IPS-18c (cell line): Measurements from ENCODE around the gene ZNF792.
"Not testable (repeated sequence)": the region's sequence is repeated elsewhere in the genome, so short reads cannot be mapped to it uniquely, and the experiment has no call there.

Source experiments
- H3K4me3 ChIP-seq: 2 replicates; pipeline ENCODE4 v1.7.0; 2013; ENCODE audit warnings: low read depth, mild to moderate bottlenecking, low read length, moderate library complexity; ENCODE audit not compliant: insufficient read depth
- H3K9me3 ChIP-seq: one replicate; pipeline ENCODE4 v1.6.1; 2013; ENCODE audit warnings: mild to moderate bottlenecking, low read length, moderate library complexity; ENCODE audit not compliant: control insufficient read depth, insufficient read depth

The ZNF792 gene

DNA sequence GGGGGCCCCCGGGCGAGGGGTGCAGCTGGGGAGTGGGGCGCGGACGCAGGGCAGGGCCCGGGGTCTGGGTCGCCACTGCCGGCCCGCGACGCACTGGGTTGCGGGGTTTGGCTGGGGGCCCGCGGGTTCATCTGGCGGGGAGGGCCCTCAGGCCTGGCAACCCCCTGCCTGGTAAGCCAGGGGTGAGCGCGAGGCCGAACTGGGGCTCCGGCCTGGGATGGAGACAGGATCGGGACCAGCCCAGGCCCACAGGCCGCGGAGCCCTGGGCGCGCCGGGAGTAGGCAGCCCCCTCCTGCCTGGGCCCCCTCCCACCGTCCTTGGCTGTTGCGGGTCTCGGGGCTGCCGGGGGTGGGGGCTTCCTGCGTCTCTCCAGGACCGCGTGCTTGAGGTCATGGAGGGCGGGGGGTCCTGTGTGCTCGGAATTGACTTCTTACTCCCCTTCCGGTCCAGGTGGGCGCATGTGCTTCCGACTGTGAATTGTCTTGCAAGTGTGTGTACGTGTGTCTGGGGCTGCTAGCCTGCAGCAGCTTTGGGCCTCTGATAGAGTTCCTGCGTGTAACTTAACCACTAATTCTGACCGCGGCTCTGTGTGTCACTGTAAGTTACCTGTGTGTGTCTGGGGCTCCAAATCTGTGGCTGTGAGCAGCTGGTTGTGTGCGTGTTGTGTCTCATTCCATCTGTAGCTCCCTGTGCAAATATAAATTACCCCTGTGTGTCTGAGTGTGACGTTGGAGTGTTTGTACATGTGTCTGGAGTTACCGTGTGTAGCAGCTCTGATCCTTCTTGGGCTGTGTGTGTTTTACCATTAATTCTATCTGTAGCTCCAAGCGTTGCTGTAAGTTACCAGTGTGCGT lies 36.8 kb upstream of the ZNF792 start:
- no peaks in the 10 kb centered on the region for H3K9me3 ChIP-seq
- H3K4me3 ChIP-seq = peak overlapping the region; percentile 68

- no peaks in the 10 kb centered on the region for H3K9me3 ChIP-seq
- H3K4me3 ChIP-seq = peak overlapping the region; percentile 68
These were observed 36.3 kb upstream of the ZNF792 start for GRCh38 chr19:35000338-35000646.

- Histone ChIP-seq H3K9me3 (no peaks in the 10 kb centered on the region), H3K4me3 (peak within 1 kb of the TSS; percentile 68)
These were observed 35.7 kb upstream of the ZNF792 start, which contains the start of gene GRAMD1A for GRCh38 chr19:34999498-35000337. Gene GRAMD1A, plus strand, starts transcription at chr19:35000323. Its CDS starts 156 bp downstream, at chr19:35000479.

DNA sequence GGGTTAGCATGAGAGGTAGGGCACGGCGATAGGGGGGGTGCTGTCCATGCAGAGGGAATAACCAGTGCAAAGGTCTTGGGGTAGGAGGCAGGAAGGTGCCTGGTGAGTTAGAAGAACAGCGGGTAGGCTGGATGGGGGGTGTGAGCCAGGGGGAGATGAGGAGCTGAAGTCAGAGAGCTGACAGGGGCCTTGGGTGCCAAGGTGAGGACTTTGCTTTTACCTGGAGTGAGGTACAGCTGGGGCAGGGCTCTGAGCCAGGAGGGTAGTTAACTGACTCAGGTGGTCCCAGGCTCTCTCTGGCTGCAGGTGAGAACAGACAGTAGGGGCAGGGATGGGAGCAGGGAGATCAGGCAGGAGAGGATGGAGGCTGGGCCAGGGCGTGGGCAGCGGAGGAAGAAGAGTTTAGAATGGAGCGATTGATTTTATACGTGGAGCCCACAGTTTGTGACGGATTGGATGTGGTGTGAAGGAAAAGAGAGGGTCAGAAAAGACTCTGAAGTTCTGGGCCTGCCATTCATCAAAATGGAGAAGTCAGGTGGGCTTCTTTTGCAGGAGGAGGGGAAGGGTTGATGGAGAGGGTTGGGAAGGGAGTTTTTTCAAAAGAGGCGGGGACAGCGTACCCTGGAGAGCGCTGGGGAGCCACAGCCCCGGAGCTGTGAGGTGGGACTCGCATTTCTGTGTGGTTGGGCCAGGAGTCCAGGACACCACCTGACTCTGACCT lies 34.9 kb upstream of the ZNF792 start:
- Histone ChIP-seq H3K9me3 (no peaks in the 10 kb centered on the region), H3K4me3 (peak overlapping the region; percentile 68)

GRCh38 chr19:34998224-34998623 lies 34.2 kb upstream of the ZNF792 start:
- not testable (repeated sequence) for H3K4me3 ChIP-seq, H3K9me3 ChIP-seq

DNA sequence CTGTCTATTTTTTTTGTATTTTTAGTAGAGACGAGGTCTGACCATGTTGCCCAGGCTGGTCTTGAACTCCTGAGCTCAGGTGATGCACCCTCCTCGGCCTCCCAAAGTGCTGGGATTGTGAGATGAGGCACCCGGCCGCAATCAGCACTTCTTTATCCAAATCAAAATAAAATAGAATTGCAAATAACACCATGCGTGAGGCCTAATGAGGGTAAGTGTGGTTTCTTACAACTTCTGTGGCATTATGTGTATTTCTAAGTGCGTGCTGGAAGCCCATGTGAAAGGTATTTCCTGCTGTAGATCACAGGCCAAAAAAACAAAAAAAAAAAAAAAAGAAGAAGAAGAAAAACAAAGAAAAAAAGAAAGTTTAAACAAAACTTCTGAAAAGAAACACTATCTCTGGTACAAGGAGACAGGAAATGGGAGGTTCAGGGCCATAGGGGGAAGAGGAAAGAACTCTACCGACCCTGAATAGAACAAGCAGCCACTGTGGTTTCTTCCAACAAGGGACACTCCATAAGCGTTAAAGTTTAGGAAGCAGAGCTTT lies 33.1 kb upstream of the ZNF792 start:
- Histone ChIP-seq H3K4me3 (no peak overlapping the region), H3K9me3 (no peaks in the 10 kb centered on the region)

GRCh38 chr19:34995551-34995950 lies 31.5 kb upstream of the ZNF792 start:
- no peak overlapping the region for H3K4me3 ChIP-seq
- no peaks in the 10 kb centered on the region for H3K9me3 ChIP-seq

DNA sequence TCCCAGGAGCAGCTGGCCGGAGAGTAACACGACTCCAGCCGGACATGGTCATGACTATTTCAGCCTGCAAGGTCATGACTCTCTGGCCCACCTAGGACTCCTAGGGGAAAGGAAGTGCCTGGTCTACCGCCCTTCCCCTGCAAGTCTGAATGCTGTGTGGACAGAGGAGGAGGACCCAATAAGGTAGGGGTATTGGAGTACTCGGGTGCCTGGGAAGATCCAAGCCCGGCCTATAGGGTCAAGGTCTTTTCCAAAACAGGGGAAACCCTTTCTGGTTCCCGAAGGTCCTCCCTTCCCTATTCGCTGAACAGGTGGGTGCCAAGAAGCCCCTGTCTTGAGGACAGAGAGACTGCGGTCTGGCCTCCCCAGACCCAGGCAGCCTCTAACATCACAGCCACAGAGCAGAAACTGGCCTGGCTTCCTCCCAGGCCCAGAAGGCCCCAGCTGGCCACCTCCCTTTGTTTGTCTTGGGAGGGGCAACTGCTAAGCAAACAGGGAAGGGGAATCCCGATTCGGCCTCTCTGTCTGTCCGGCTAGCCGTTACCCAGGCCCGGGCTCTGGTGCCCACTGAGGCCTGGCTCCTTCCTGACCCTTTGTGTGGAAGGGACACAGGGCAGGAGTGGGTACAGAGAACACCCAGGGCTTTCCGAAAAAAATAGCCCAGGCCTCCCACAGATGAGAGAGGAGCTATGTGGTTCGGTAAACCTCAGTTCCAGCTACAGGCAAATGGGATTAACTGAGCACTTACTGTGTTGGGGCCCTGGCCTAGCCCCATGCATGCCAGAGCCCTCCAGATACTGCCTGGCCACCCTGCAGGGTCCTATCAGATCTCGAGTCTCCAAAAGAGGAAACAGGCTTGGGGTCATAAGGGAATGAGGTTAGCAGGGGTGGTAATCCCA lies 30.9 kb upstream of the ZNF792 start:
- no peaks in the 10 kb centered on the region for H3K9me3 ChIP-seq
- no peak overlapping the region for H3K4me3 ChIP-seq

- Histone ChIP-seq H3K4me3 (no peak overlapping the region), H3K9me3 (no peaks in the 10 kb centered on the region)
These were observed 30.2 kb upstream of the ZNF792 start for GRCh38 chr19:34994286-34994642.

- H3K4me3 ChIP-seq, H3K9me3 ChIP-seq: not testable (repeated sequence)
These were observed 28.6 kb upstream of the ZNF792 start for GRCh38 chr19:34992582-34992981.

GRCh38 chr19:34991542-34992333 lies 27.7 kb upstream of the ZNF792 start:
- Histone ChIP-seq H3K4me3 (no peak overlapping the region), H3K9me3 (no peaks in the 10 kb centered on the region)

DNA sequence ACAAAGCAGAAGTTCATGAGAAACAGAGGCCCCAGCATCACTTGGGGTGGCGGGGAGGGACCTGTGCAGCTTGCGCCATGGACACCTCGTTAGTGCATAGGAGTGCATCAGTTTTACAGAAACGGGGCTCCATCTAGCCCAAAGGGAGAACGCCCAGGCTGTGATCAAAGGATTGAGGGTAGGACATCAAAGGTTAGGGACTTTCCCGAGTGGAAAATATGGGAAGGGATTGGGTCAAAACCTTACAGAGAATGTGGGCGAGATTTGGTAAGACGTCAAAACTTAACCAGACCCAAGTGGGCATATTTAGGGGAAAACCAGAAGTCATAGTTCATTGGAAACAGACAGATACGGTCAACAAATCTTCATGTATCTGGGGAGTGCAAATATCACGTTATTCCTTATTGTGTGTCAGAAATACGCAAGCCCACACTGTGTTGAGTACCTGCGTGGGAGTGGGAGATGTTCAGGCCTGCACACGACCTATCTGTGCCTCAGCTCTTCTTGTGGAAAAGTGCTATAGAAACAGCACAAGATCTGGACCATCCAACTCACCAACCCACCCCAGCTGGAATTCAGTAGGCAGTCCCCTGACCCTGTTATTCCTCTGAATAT lies 26.7 kb upstream of the ZNF792 start:
- Histone ChIP-seq H3K9me3 (no peaks in the 10 kb centered on the region), H3K4me3 (no peak overlapping the region)

- peaks cover 2% of the 10 kb centered on the region for H3K9me3 ChIP-seq
- no peak overlapping the region for H3K4me3 ChIP-seq
These were observed 25.3 kb upstream of the ZNF792 start for GRCh38 chr19:34989298-34989697.

GRCh38 chr19:34988119-34988518 lies 24.1 kb upstream of the ZNF792 start:
- H3K4me3 ChIP-seq = no peak overlapping the region

DNA sequence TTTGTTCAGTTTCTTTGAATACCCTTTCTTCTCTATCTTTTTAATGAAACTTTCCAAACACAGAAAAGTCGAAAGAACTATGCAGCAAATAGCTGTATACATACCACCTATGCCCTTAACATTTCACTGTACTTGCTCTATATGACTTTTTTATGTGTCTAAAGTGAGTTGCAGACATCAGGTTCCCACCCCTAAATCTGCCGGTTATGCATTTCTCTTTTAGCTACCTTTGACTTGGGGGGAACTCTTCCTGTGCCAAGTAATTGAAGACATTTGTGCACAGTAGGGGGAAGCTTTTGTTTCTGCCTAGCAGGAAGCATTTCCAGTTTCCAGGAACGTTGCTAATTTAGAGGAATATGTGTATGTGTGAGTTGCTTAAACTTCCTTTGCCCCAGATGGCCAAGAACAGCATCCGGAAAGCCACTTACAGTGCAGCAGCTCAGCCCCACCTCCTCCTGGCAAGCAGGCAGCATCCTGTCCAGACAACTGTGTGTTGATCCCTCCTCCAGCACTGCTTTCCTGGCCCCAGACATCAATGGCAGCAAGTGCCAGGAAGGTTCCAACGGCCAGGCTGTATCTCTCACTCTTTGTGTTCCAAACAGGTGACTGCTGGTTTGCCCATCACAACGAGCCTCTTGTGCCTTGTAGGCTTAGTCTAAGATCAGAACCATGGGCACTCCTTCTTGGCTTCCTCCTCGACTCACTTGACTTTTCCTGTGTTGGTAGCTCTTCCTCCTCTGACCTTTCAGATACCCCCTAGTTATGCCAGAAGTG lies 21.4 kb upstream of the ZNF792 start:
- Histone ChIP-seq H3K9me3 (peaks cover 3% of the 10 kb centered on the region), H3K4me3 (no peak overlapping the region)

More at GRCh38 chr19:34988119-34988518, 24.1 kb upstream of the ZNF792 start:
- peaks cover 3% of the 10 kb centered on the region for H3K9me3 ChIP-seq
